HG03460 (cell line): ENCODE results near the gene NEGR1.

Source experiments
- ATAC-seq: cut with Tn5 transposase; IDR thresholded peaks from one replicate; pipeline ENCODE4 v1.9.1; 2021; ENCODE audit not compliant: unreplicated experiment

NEGR1 gene

GRCh38 chr1:72235062-72235461 is 47.3 kb downstream of the NEGR1 start:
- ATAC-seq: no peak

GRCh38 chr1:72230746-72231145 is 51.6 kb downstream of the NEGR1 start:
- no peak for ATAC-seq

- no peak for ATAC-seq
Measured at GRCh38 chr1:72229893-72230292, 52.4 kb downstream of the NEGR1 start.

GRCh38 chr1:72227667-72228066 is 54.7 kb downstream of the NEGR1 start:
- ATAC-seq: no peak

GRCh38 chr1:72224506-72224905 is 57.8 kb downstream of the NEGR1 start:
- no peak for ATAC-seq

GRCh38 chr1:72221811-72222210 is 60.5 kb downstream of the NEGR1 start:
- ATAC-seq: no peak

GRCh38 chr1:72218141-72218739 is 64.1 kb downstream of the NEGR1 start:
- ATAC-seq: no peak

- no peak for ATAC-seq
Measured at GRCh38 chr1:72207059-72207458, 75.3 kb downstream of the NEGR1 start.

GRCh38 chr1:72202761-72203160 is 79.6 kb downstream of the NEGR1 start:
- no peak for ATAC-seq

GRCh38 chr1:72197786-72198185 is 84.6 kb downstream of the NEGR1 start:
- ATAC-seq: no peak

- ATAC-seq: no peak
Measured at GRCh38 chr1:72186733-72187307, 95.5 kb downstream of the NEGR1 start.

- ATAC-seq: no peak
Measured at GRCh38 chr1:72184099-72184701, 98.1 kb downstream of the NEGR1 start.

GRCh38 chr1:72182859-72183258 is 99.5 kb downstream of the NEGR1 start:
- no peak for ATAC-seq

- no peak for ATAC-seq
Measured at GRCh38 chr1:72178266-72178665, 104.1 kb downstream of the NEGR1 start.

GRCh38 chr1:72177711-72178110 is 104.6 kb downstream of the NEGR1 start:
- no peak for ATAC-seq

- ATAC-seq: no peak
Measured at GRCh38 chr1:72170246-72170645, 112.1 kb downstream of the NEGR1 start.

GRCh38 chr1:72166426-72166825 is 115.9 kb downstream of the NEGR1 start:
- no peak for ATAC-seq

GRCh38 chr1:72150508-72150907 is 131.8 kb downstream of the NEGR1 start:
- no peak for ATAC-seq

- ATAC-seq: no peak
Measured at GRCh38 chr1:72141875-72142274, 140.5 kb downstream of the NEGR1 start.

GRCh38 chr1:72140222-72140621 is 142.1 kb downstream of the NEGR1 start:
- ATAC-seq: no peak

GRCh38 chr1:72137656-72138055 is 144.7 kb downstream of the NEGR1 start:
- no peak for ATAC-seq

GRCh38 chr1:72129869-72130268 is 152.5 kb downstream of the NEGR1 start:
- ATAC-seq: no peak
